DND-41 (cell line): ENCODE results near the gene HECTD2.

ENCODE experiments used
- ATAC-seq: fragments of 200-7000 bp; cut with Tn5 transposase; 3 replicates; pipeline ENCODE4 v1.9.1; 2021; ENCODE audit warnings: low read depth; ENCODE audit not compliant: insufficient read depth
- DNase-seq: peaks from one replicate; pipeline ENCODE4 v3.0.0-alpha.2; 2020
- H2AFZ ChIP-seq: 2 replicates; pipeline ENCODE4 v1.6.0; 2012; ENCODE audit warnings: low read depth, low read length
- H3K27ac ChIP-seq: 2 replicates; pipeline ENCODE4 v1.5.1; 2012; ENCODE audit warnings: low read length, inconsistent platforms
- H3K27me3 ChIP-seq: fragments of 200-600 bp; sonication (generic); 2 replicates; pipeline ENCODE4 v1.6.0; 2012; ENCODE audit warnings: low read length, mild to moderate bottlenecking, inconsistent platforms; ENCODE audit not compliant: insufficient read depth, poor library complexity
- H3K36me3 ChIP-seq: 2 replicates; pipeline ENCODE4 v1.5.1; 2012; ENCODE audit warnings: low read length, inconsistent platforms; ENCODE audit not compliant: insufficient read depth
- H3K4me1 ChIP-seq: 2 replicates; pipeline ENCODE4 v1.5.1; 2012; ENCODE audit warnings: mild to moderate bottlenecking, low read length; ENCODE audit not compliant: insufficient read depth
- H3K4me2 ChIP-seq: 2 replicates; pipeline ENCODE4 v1.6.0; 2012; ENCODE audit warnings: mild to moderate bottlenecking, moderate library complexity, low read length, inconsistent platforms; ENCODE audit not compliant: insufficient read depth
- H3K4me3 ChIP-seq, 2 experiments: fragments of 200-600 bp in 1 of 2; shearing (Covaris generic) in 1 of 2; 2 replicates each; pipeline ENCODE4 v1.5.1; 2012 to 2016; ENCODE audit warnings: inconsistent platforms in 2 of 2, low read length in 2 of 2, mild to moderate bottlenecking in 2 of 2, low read depth in 1 of 2, moderate library complexity in 1 of 2
- H3K79me2 ChIP-seq: 2 replicates; pipeline ENCODE4 v1.6.0; 2012; ENCODE audit warnings: low read length, inconsistent platforms; ENCODE audit not compliant: insufficient read depth
- H3K9ac ChIP-seq: 2 replicates; pipeline ENCODE4 v1.6.0; 2012; ENCODE audit warnings: low read depth, mild to moderate bottlenecking, inconsistent platforms, low read length, moderate library complexity
- H3K9me3 ChIP-seq: 2 replicates; pipeline ENCODE4 v1.5.1; 2012; ENCODE audit warnings: low read length, moderate library complexity, mild to moderate bottlenecking, inconsistent platforms; ENCODE audit not compliant: insufficient read depth, severe bottlenecking
- H4K20me1 ChIP-seq: 2 replicates; pipeline ENCODE4 v1.6.0; 2012; ENCODE audit warnings: low read length; ENCODE audit not compliant: insufficient read depth
- CTCF ChIP-seq: IDR thresholded peaks from 2 replicates; pipeline ENCODE4 v1.5.1; 2012; ENCODE audit warnings: borderline replicate concordance, low read length, moderate library complexity, mild to moderate bottlenecking; ENCODE audit not compliant: poor library complexity, severe bottlenecking; ENCODE audit errors: extremely low read depth
- EZH2 ChIP-seq: IDR thresholded peaks from 3 replicates; pipeline ENCODE4 v1.6.1; 2012; ENCODE audit warnings: borderline replicate concordance, low read depth, mild to moderate bottlenecking, moderate library complexity, low read length, inconsistent platforms; ENCODE audit not compliant: severe bottlenecking

HECTD2 gene

GRCh38 chr10:91514787-91515186 is 104.6 kb downstream of the HECTD2 start:
- Histone ChIP-seq H3K4me3 (no peak overlapping the region), H2AFZ (no peak overlapping the region), H3K27ac (no peak overlapping the region), H3K27me3 (no peaks in the 10 kb centered on the region), H3K9me3 (no peaks in the 10 kb centered on the region), H3K4me2 (no peak overlapping the region), H3K4me1 (no peaks in the 10 kb centered on the region), H3K36me3 (peaks cover 5% of the 10 kb centered on the region; the same call in 1 of the 2 replicates), H3K9ac (no peak overlapping the region), H3K79me2 (no peaks in the 10 kb centered on the region), H4K20me1 (no peaks in the 10 kb centered on the region)
- TF ChIP-seq EZH2 (no peak), CTCF (no peak)
- no peak for DNase-seq
- ATAC-seq: no peak

- no peaks in the 10 kb centered on the region for H3K4me1 ChIP-seq
- peaks cover 4% of the 10 kb centered on the region; the same call in 1 of the 2 replicates for H3K36me3 ChIP-seq
- H3K4me3 ChIP-seq: no peak overlapping the region
- no peak overlapping the region for H2AFZ ChIP-seq
- no peak for ATAC-seq
- no peak overlapping the region for H3K27ac ChIP-seq
- no peaks in the 10 kb centered on the region for H3K9me3 ChIP-seq
- H3K9ac ChIP-seq: no peak overlapping the region
- TF ChIP-seq EZH2 (no peak), CTCF (no peak)
- no peak for DNase-seq
- H4K20me1 ChIP-seq: no peaks in the 10 kb centered on the region
- no peak overlapping the region for H3K4me2 ChIP-seq
- no peaks in the 10 kb centered on the region for H3K79me2 ChIP-seq
- no peaks in the 10 kb centered on the region for H3K27me3 ChIP-seq
Measured at GRCh38 chr10:91517394-91517793, 107.2 kb downstream of the HECTD2 start.

GRCh38 chr10:91519899-91520514 is 109.9 kb downstream of the HECTD2 start:
- TF ChIP-seq EZH2 (no peak), CTCF (no peak)
- H3K4me3 ChIP-seq: no peak overlapping the region
- no peak for DNase-seq

GRCh38 chr10:91520661-91521060 is 110.5 kb downstream of the HECTD2 start:
- Histone ChIP-seq H3K79me2 (no peaks in the 10 kb centered on the region), H3K4me1 (no peaks in the 10 kb centered on the region), H4K20me1 (no peaks in the 10 kb centered on the region), H3K4me3 (no peak overlapping the region), H3K36me3 (no peaks in the 10 kb centered on the region), H3K4me2 (no peak overlapping the region), H3K27ac (no peak overlapping the region), H3K27me3 (no peaks in the 10 kb centered on the region), H2AFZ (no peak overlapping the region), H3K9ac (no peak overlapping the region), H3K9me3 (no peaks in the 10 kb centered on the region)
- TF ChIP-seq EZH2: no peak
- no peak for TF ChIP-seq CTCF
- DNase-seq (no peak), ATAC-seq (no peak)

More at GRCh38 chr10:91519899-91520514, 109.9 kb downstream of the HECTD2 start:
- Histone ChIP-seq H3K79me2 (no peaks in the 10 kb centered on the region), H3K4me1 (no peaks in the 10 kb centered on the region), H4K20me1 (no peaks in the 10 kb centered on the region), H3K9me3 (no peaks in the 10 kb centered on the region), H3K9ac (no peak overlapping the region), H3K27me3 (no peaks in the 10 kb centered on the region), H3K36me3 (no peaks in the 10 kb centered on the region), H3K27ac (no peak overlapping the region), H3K4me2 (no peak overlapping the region), H2AFZ (no peak overlapping the region)
- no peak for ATAC-seq
